AG04449 (cell line): ENCODE data around the gene MALRD1.

Experiments used
- CTCF ChIA-PET: fragments of 350-600 bp; formaldehyde crosslinking; extraction: SDS; loops from one replicate; lab custom pipeline; 2021; ENCODE audit warnings: antibody characterized with exemption; lab: Yijun Ruan, JAX
- POLR2A ChIA-PET: fragments of 400-600, 350-600 bp; formaldehyde crosslinking; extraction: SDS; loops from one replicate; lab custom pipeline; 2020; ENCODE audit warnings: antibody characterized with exemption, inconsistent platforms; lab: Yijun Ruan, JAX
- DNase-seq: peaks from one replicate; pipeline ENCODE4 v3.0.0-alpha.2; 2010; ENCODE audit warnings: low read depth, low spot score
- H3K4me3 ChIP-seq: 2 replicates; pipeline ENCODE4 v1.5.1; 2011; ENCODE audit warnings: low read depth, mild to moderate bottlenecking, control low read depth, low read length
- CTCF ChIP-seq: IDR thresholded peaks from one replicate; pipeline ENCODE4 v1.5.1; 2011; ENCODE audit warnings: mild to moderate bottlenecking, moderate library complexity, low read length, control low read depth, inconsistent platforms; ENCODE audit not compliant: insufficient read depth; ENCODE audit errors: missing control alignments

MALRD1 gene

GRCh38 chr10:19310066-19310465, 261.5 kb downstream of the MALRD1 start:
- ChIA-PET POLR2A (no interaction called here), CTCF (no interaction called here)
- no peak overlapping the region for H3K4me3 ChIP-seq
- no peak for DNase-seq
- TF ChIP-seq CTCF: no peak

- H3K4me3 ChIP-seq: no peak overlapping the region
- no peak for TF ChIP-seq CTCF
- ChIA-PET CTCF (no interaction called here), POLR2A (no interaction called here)
- no peak for DNase-seq
These were observed 267.7 kb downstream of the MALRD1 start for GRCh38 chr10:19316204-19316870.

GRCh38 chr10:19317952-19318351, 269.4 kb downstream of the MALRD1 start:
- no peak overlapping the region for H3K4me3 ChIP-seq
- ChIA-PET POLR2A (no interaction called here), CTCF (no interaction called here)
- no peak for TF ChIP-seq CTCF
- DNase-seq: no peak

GRCh38 chr10:19325581-19325980, 277.0 kb downstream of the MALRD1 start:
- POLR2A ChIA-PET: no interaction called here
- CTCF ChIA-PET: no interaction called here
- no peak for TF ChIP-seq CTCF
- DNase-seq: no peak
- no peak overlapping the region for H3K4me3 ChIP-seq

GRCh38 chr10:19328582-19328981, 280.0 kb downstream of the MALRD1 start:
- CTCF ChIA-PET: no interaction called here

GRCh38 chr10:19329475-19329874, 280.9 kb downstream of the MALRD1 start:
- DNase-seq: no peak
- TF ChIP-seq CTCF: no peak
- no peak overlapping the region for H3K4me3 ChIP-seq
- ChIA-PET CTCF (no interaction called here), POLR2A (no interaction called here)

More at GRCh38 chr10:19328582-19328981, 280.0 kb downstream of the MALRD1 start:
- POLR2A ChIA-PET: no interaction called here
- DNase-seq: no peak
- H3K4me3 ChIP-seq: no peak overlapping the region
- TF ChIP-seq CTCF: no peak
